OCI-LY1 (cell line): ENCODE data around the gene PLEKHM3.

Source experiments
- H2AFZ ChIP-seq: fragments of 200-600 bp; sonication (generic), shearing (Covaris generic); 2 replicates; pipeline ENCODE4 v1.6.0; 2014; ENCODE audit warnings: antibody characterized with exemption, mild to moderate bottlenecking, low read length
- H3F3A ChIP-seq: fragments of 200-600 bp; sonication (generic), shearing (Covaris generic); 2 replicates; pipeline ENCODE4 v1.6.0; 2014; ENCODE audit warnings: mild to moderate bottlenecking, antibody characterized with exemption, low read length, moderate library complexity; ENCODE audit not compliant: insufficient read depth
- H3K27ac ChIP-seq: fragments of 200-600 bp; sonication (generic); 2 replicates; pipeline ENCODE4 v1.5.1; 2014; ENCODE audit warnings: low read length, mixed run types, mild to moderate bottlenecking, low read depth; ENCODE audit not compliant: poor library complexity, severe bottlenecking
- H3K27me3 ChIP-seq: fragments of 200-600 bp; sonication (generic); 2 replicates; pipeline ENCODE4 v1.6.0; 2014; ENCODE audit warnings: antibody characterized with exemption, mild to moderate bottlenecking, low read length, moderate library complexity; ENCODE audit not compliant: insufficient read depth
- H3K36me3 ChIP-seq: fragments of 200-600 bp; sonication (generic); 2 replicates; pipeline ENCODE4 v1.6.1; 2014; ENCODE audit warnings: mild to moderate bottlenecking, antibody characterized with exemption, low read length, moderate library complexity, mixed read lengths; ENCODE audit not compliant: insufficient read depth
- H3K4me1 ChIP-seq: fragments of 200-600 bp; sonication (generic); 2 replicates; pipeline ENCODE4 v1.5.1; 2014; ENCODE audit warnings: mild to moderate bottlenecking, low read length, moderate library complexity; ENCODE audit not compliant: insufficient read depth, severe bottlenecking
- H3K4me2 ChIP-seq: fragments of 200-600 bp; sonication (generic), shearing (Covaris generic); 2 replicates; pipeline ENCODE4 v1.6.1; 2014; ENCODE audit warnings: low read length
- H3K4me3 ChIP-seq: fragments of 200-600 bp; sonication (generic); 2 replicates; pipeline ENCODE4 v1.5.1; 2014; ENCODE audit warnings: low read length, low read depth, mild to moderate bottlenecking, mixed read lengths; ENCODE audit not compliant: poor library complexity, severe bottlenecking
- H3K79me2 ChIP-seq: fragments of 200-600 bp; shearing (Covaris generic); 2 replicates; pipeline ENCODE4 v1.6.1; 2016; ENCODE audit warnings: mixed run types, low read length, mixed read lengths; ENCODE audit not compliant: insufficient read depth
- H3K9ac ChIP-seq: fragments of 200-600 bp; sonication (generic), shearing (Covaris generic); 2 replicates; pipeline ENCODE4 v1.6.1; 2014; ENCODE audit warnings: mild to moderate bottlenecking, low read length, mixed read lengths
- H3K9me2 ChIP-seq: fragments of 200-600 bp; sonication (generic), shearing (Covaris generic); 2 replicates; pipeline ENCODE4 v1.6.1; 2014; ENCODE audit warnings: low read depth, mild to moderate bottlenecking, low read length, mixed read lengths
- H3K9me3 ChIP-seq: fragments of 200-600 bp; shearing (Covaris generic); 2 replicates; pipeline ENCODE4 v1.6.1; 2014; ENCODE audit warnings: low read length, mixed read lengths
- H4K20me1 ChIP-seq: fragments of 200-600 bp; sonication (generic), shearing (Covaris generic); 2 replicates; pipeline ENCODE4 v1.6.0; 2016; ENCODE audit warnings: mild to moderate bottlenecking, low read length; ENCODE audit not compliant: insufficient read depth
- EZH2 ChIP-seq: fragments of 200-600 bp; sonication (generic), shearing (Covaris generic); IDR thresholded peaks from 2 replicates; pipeline ENCODE4 v1.8.0; 2017; ENCODE audit warnings: borderline replicate concordance, mixed run types, mild to moderate bottlenecking, antibody characterized with exemption, low read length, moderate library complexity, mixed read lengths
- TF ChIP-seq, protein P1 (sequence below): fragments of 200-600 bp; sonication (generic), shearing (Covaris generic); IDR thresholded peaks from 2 replicates; pipeline ENCODE4 v1.5.1; 2017; ENCODE audit warnings: mild to moderate bottlenecking, antibody characterized with exemption, low read length, moderate library complexity, mixed read lengths

The PLEKHM3 gene

DNA sequence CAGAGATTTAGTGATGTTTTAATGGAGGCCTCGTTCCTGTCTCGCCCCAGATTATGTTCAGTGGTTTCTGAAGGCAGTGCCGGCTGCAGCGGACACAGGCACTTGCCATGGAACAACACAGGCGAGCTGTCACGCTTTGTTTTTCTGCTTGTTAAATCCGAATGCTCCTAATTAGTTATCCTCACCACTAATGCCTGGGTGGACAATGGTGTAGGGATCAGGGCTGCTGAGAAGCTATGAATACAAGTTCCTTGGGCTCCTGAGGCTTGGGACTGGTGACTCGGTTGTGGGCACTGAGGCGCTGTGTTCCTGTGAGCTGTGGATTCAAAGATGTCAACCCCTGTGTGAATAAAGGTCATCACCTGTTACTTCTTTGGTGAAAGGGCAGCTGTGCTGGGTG lies 123.5 kb downstream of the PLEKHM3 start:
- H3K9me3 ChIP-seq = no peaks in the 10 kb centered on the region
- no peak overlapping the region for H3K27ac ChIP-seq
- TF ChIP-seq EZH2 = no peak
- TF ChIP-seq, protein P1, sequence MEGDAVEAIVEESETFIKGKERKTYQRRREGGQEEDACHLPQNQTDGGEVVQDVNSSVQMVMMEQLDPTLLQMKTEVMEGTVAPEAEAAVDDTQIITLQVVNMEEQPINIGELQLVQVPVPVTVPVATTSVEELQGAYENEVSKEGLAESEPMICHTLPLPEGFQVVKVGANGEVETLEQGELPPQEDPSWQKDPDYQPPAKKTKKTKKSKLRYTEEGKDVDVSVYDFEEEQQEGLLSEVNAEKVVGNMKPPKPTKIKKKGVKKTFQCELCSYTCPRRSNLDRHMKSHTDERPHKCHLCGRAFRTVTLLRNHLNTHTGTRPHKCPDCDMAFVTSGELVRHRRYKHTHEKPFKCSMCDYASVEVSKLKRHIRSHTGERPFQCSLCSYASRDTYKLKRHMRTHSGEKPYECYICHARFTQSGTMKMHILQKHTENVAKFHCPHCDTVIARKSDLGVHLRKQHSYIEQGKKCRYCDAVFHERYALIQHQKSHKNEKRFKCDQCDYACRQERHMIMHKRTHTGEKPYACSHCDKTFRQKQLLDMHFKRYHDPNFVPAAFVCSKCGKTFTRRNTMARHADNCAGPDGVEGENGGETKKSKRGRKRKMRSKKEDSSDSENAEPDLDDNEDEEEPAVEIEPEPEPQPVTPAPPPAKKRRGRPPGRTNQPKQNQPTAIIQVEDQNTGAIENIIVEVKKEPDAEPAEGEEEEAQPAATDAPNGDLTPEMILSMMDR = no peak
- no peak overlapping the region for H2AFZ ChIP-seq
- no peaks in the 10 kb centered on the region for H3K27me3 ChIP-seq
- H3K79me2 ChIP-seq = no peaks in the 10 kb centered on the region
- no peak overlapping the region for H3K4me3 ChIP-seq
- no peak overlapping the region for H3K9ac ChIP-seq
- H3K4me2 ChIP-seq = no peak overlapping the region
- no peaks in the 10 kb centered on the region for H4K20me1 ChIP-seq
- no peaks in the 10 kb centered on the region for H3K9me2 ChIP-seq
- H3K4me1 ChIP-seq = no peaks in the 10 kb centered on the region
- no peaks in the 10 kb centered on the region for H3K36me3 ChIP-seq
- no peaks in the 10 kb centered on the region for H3F3A ChIP-seq

DNA sequence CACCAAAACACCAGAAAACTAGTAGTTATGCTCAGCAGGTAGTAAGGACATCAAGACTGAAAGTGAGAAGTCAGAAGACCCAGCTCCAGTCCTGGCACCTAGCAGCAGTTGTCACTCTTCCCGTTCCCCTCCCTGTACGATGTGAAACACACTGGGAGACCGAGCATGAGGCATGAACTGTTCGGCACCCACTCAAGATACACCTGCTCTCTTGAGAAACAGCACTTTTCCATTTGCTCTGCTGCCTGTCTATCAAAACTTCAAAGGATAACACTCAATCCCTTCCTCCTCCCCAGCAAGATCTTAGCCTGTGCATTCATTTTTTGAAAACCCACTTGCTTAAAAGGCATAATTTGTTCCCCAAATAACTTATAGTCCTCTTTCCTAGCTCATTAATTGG lies 123.9 kb downstream of the PLEKHM3 start:
- Histone ChIP-seq H3K9me3 (no peaks in the 10 kb centered on the region), H3K36me3 (no peaks in the 10 kb centered on the region), H3K4me3 (no peak overlapping the region), H3K79me2 (no peaks in the 10 kb centered on the region), H2AFZ (no peak overlapping the region), H3K9me2 (no peaks in the 10 kb centered on the region), H3K27me3 (no peaks in the 10 kb centered on the region), H3K4me2 (no peak overlapping the region), H4K20me1 (no peaks in the 10 kb centered on the region), H3K27ac (no peak overlapping the region), H3K4me1 (no peaks in the 10 kb centered on the region), H3K9ac (no peak overlapping the region), H3F3A (no peaks in the 10 kb centered on the region)
- TF ChIP-seq EZH2 = no peak
- TF ChIP-seq, protein P1 = no peak

DNA sequence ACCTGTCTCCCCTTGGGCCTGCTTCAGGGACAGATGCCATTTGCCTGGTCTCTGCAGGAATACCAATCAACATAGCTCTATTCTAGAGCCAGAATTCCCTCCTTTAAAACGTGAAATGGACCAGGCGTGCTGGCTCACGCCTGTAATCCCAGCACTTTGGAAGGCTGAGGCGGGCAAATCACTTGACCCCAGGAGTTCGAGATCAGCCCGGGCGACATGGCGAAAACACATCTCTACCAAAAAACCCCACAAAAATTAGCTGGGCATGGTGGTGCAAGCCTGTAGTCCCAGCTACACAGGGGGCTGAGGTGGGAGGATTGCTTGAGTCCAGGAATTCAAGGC lies 127.0 kb downstream of the PLEKHM3 start:
- no peak overlapping the region for H3K4me2 ChIP-seq
- no peaks in the 10 kb centered on the region for H3K27me3 ChIP-seq
- no peak overlapping the region for H3K4me3 ChIP-seq
- no peak overlapping the region for H2AFZ ChIP-seq
- no peak overlapping the region for H3K27ac ChIP-seq
- no peaks in the 10 kb centered on the region for H4K20me1 ChIP-seq
- no peaks in the 10 kb centered on the region for H3F3A ChIP-seq
- H3K9me3 ChIP-seq = no peaks in the 10 kb centered on the region
- H3K9me2 ChIP-seq = no peaks in the 10 kb centered on the region
- H3K9ac ChIP-seq = no peak overlapping the region
- TF ChIP-seq, protein P1 = no peak
- TF ChIP-seq EZH2 = no peak
- no peaks in the 10 kb centered on the region for H3K79me2 ChIP-seq
- no peaks in the 10 kb centered on the region for H3K36me3 ChIP-seq
- H3K4me1 ChIP-seq = no peaks in the 10 kb centered on the region
